Superior temporal gyrus (tissue), 1 donor: ENCODE results near the gene MAML1.
"Not testable (repeated sequence)": the region's sequence is repeated elsewhere in the genome, so short reads cannot be mapped to it uniquely, and the experiment has no call there.

Experiments used
- DNase-seq: peaks from one replicate; pipeline ENCODE4 v3.0.0-alpha.2; 2016; ENCODE audit errors: extremely low spot score

The MAML1 gene, protein sequence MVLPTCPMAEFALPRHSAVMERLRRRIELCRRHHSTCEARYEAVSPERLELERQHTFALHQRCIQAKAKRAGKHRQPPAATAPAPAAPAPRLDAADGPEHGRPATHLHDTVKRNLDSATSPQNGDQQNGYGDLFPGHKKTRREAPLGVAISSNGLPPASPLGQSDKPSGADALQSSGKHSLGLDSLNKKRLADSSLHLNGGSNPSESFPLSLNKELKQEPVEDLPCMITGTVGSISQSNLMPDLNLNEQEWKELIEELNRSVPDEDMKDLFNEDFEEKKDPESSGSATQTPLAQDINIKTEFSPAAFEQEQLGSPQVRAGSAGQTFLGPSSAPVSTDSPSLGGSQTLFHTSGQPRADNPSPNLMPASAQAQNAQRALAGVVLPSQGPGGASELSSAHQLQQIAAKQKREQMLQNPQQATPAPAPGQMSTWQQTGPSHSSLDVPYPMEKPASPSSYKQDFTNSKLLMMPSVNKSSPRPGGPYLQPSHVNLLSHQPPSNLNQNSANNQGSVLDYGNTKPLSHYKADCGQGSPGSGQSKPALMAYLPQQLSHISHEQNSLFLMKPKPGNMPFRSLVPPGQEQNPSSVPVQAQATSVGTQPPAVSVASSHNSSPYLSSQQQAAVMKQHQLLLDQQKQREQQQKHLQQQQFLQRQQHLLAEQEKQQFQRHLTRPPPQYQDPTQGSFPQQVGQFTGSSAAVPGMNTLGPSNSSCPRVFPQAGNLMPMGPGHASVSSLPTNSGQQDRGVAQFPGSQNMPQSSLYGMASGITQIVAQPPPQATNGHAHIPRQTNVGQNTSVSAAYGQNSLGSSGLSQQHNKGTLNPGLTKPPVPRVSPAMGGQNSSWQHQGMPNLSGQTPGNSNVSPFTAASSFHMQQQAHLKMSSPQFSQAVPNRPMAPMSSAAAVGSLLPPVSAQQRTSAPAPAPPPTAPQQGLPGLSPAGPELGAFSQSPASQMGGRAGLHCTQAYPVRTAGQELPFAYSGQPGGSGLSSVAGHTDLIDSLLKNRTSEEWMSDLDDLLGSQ

GRCh38 chr5:179732412-179732917 lies at the start of gene MAML1:
Gene MAML1, plus strand, starts transcription at chr5:179732822. Its CDS starts 291 bp downstream, at chr5:179733113.
- peak; percentile 100 for DNase-seq

DNA sequence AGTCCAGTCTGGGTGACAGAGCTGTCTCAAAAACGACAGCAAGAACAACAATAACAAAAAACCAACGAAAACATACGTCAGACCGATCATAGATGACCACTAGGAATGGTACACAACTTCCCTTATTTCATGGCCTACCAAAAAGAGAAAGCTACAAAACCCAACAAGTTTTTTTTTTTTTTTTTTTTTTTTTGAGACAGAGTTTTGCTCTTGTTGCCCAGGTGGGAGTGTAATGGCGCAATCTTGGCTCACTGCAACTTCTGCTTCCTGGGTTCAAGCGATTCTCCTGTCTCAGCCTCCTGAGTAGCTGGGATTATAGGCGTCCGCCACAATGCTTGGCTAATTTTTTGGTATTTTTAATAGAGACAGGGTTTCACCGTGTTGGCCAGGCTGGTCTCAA lies 43.4 kb upstream of the MAML1 start:
- not testable (repeated sequence) for DNase-seq

DNA sequence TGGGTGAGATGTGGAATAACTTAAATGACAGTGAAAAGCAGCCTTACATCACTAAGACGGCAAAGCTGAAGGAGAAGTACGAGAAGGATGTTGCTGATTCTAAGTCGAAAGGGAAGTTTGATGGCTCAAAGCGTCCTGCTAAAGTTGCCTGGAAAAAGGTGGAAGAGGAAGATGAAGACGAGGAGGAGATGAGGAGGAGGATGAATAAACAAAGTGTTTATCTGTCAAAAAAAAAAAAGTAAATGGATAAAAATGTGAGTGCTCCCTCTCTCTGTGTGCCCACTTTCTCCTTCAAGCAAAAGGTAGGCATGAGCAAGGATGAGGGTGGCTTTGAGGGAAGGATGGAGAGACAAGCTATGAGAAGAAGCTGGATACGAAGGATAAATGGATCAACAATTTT lies 38.1 kb upstream of the MAML1 start:
- DNase-seq: no peak

DNA sequence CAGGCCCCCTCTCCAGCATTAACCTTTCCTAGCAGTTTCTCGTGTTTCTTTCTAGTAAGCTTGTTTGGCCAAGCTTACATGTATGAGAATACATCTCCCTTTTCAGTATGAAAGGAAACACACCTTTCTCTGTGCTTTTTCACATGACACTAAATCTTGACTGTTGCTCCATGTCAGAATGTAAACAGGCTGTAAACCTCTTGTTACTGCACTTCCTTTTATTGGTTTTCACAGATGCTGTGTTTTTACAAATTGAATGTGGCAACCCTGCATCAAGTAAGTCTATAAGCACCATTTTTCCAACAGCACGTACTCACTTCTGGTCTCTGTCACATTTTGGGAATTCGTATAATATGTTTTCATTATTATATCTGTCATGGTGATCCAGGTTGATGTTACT lies 36.0 kb upstream of the MAML1 start:
- no peak for DNase-seq

DNA sequence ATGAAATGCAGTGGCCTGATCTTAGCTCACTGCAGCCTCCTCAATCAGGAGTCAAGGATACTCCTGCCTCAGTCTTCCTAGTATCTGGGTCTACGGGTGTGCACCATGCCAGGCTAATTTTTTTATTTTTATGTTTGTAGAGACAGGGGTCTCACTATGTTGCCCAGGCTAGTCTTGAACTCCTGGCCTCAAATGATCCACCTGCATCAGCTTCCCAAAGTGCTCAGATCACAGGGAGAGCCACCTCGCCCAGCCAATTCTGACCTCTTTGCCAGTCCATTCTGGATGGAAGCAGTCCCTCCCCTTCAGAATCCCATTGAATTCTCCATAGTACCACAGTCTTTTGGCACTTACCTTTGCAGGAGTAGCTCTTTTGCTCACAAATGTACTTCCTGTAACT lies 35.5 kb upstream of the MAML1 start:
- DNase-seq: no peak

- not testable (repeated sequence) for DNase-seq
These were observed 35.1 kb upstream of the MAML1 start for GRCh38 chr5:179697543-179697942.

GRCh38 chr5:179697993-179698934 lies 34.4 kb upstream of the MAML1 start:
- peak; percentile 98 for DNase-seq

GRCh38 chr5:179698935-179699615 lies 33.5 kb upstream of the MAML1 start, which contains the start of gene CANX:
Gene CANX, plus strand, starts transcription at chr5:179698967. Its CDS starts 6,715 bp downstream, at chr5:179705682.
- peak; percentile 38 for DNase-seq

DNA sequence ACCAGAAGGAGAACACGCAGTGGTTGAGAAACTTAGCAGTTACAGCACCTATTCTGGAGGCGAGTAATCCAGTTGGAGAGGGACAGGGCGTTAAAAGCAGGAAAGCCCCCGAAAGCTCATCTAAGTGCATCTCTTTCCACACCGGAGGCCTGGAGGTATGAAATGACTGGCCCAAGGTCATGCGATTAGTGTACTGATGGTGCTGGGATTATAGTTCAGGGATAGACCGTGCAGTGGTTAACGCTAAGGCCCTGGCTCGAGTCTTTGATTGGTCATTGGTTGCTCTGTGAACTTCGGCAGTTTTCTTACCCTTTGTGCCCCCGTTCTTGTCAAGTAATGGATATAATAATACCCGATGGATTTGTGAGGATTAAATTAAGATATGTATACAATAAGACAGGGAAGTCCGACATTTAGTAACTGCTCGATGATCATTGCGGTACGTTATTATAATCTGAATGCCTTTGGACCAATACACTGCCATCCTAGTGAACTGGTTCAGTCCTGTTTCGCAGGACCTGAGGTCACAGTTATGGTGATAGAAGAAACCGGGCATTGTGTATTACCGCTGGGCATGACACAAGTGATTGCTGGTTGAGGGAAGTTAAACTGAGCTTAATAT lies 32.9 kb upstream of the MAML1 start:
- DNase-seq: no peak

- no peak for DNase-seq
These were observed 32.2 kb upstream of the MAML1 start for GRCh38 chr5:179700401-179700918.

DNA sequence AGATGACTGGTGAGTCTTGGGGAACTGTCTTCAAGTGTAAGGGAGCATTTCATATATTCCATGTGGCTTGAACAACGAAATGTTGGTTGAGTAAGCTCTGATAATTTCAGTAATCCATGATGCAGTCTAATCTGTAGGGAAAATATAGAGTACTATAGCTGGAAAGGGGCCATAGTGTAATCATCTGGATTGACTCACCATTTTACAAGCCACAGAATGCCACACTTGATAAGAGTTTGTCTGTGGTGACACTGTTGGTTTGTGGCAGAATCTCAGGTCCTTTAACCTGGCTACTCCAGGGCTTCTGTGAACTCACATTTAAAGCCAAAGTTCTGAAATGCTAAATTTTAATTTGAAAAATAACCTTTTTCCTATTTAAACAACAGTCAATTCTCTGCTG lies 16.3 kb upstream of the MAML1 start:
- no peak for DNase-seq

GRCh38 chr5:179720222-179720621 lies 12.4 kb upstream of the MAML1 start:
- DNase-seq: no peak

GRCh38 chr5:179724163-179724562 lies 8.5 kb upstream of the MAML1 start:
- DNase-seq: no peak

DNA sequence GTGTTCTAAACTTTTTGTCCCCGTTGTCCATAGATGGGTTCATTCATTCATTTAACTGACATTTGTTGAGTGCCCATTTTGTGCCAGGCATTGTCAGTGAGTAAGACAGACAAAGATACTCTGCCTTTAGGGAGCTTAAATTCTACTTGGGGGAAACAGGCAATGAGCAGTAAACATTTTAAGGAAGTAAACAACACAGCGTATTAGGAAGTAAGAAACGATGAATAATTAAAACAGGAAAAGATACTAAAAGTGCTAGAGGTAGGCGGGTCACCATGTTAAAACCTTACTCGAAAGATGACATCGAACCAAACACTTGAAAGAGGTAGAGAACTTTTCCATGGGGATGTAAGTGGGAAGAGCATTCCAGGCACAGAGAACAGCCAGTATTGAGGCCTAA lies 5.5 kb upstream of the MAML1 start:
- DNase-seq: no peak

- DNase-seq: no peak
These were observed 3.3 kb upstream of the MAML1 start for GRCh38 chr5:179729303-179729702.

DNA sequence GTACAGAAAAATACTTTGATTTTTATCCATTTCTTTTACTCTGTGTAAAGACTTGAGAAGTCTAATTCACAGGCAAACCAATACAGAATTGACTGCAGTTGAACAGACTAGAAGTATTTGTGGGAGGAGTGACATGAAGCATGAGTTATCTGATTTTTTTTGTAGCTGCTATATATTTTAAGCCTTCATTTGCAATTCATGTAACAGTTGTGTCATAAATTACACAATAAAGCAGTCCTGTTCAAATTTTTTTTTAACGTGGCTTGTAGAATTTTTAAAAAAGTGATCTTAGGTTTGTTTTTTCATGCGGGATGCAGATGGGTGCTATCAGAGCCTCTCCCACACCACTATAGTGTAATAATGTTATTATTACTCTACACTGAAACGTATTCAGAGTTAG lies 2.9 kb upstream of the MAML1 start:
- DNase-seq: peak; percentile 21

- DNase-seq: no peak
These were observed 2.3 kb upstream of the MAML1 start for GRCh38 chr5:179730356-179730755.

DNA sequence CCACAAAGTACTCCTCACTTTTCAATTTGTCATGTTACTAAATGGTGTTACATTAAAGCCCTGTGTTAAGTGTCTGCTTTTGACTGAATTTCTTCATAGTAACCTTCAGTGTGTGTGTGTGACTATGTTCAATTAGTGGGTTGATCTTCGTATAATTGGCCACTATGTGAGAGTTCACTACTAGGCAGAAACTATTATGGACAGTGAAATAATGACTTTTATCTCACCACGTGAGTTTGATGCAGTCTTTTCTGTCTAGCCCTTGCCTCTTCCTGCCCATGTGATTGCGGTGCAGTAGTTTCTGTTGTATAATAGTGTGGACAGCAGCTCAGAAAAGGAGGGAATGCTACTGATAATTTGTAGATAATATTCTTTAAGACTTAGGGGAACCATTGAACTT lies 1.8 kb upstream of the MAML1 start:
- no peak for DNase-seq

- DNase-seq: no peak
These were observed 721 bp upstream of the MAML1 start for GRCh38 chr5:179731791-179732411.
